Effector CD4-positive, alpha-beta T cell (primary cell): ENCODE measurements around the gene OPA1.

Experiments used
- DNase-seq: peaks from one replicate; pipeline ENCODE4 v3.0.0-alpha.2; 2020

The OPA1 gene

DNA sequence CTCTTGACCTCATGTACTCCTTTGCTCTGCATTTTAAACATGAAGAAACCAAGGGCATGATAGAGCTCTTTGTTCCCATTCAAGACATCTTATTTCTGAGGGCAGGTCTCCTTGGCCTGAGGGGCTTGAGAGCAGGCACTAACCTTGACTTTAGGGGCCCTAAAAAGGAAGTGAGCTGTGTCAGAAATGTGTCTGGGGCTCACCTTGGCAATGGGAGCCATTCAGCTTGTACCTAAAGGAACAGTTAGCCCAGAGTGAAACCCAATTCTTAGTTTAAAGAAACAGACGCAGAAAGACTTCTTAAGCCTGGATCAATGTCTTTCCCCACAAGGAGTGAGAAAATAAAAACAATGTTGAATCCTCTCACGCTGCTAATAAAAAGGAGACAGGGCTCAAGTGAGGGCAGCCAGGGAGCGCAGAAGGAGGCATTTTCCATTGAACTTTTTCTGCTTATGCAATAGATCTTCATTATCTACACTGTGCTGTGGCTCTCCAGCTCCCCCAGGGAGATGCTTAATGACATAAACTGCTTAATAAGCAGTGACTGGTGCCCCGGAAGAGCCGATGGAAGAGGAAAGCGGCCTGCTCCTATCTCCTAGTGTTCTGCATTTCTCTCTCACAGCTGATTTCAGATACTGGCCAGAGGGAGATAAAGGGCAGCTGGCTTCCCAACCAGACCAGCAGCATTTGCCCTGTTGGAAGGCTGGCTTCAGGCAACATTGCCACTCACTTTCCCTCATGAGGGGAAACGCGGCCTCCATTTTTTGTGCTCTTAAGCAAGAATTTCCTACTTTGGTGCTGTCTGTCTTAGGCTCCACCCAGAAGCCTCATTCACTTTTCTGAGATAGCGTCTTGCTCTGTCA, 152.0 kb downstream of the OPA1 start:
- no peak for DNase-seq

- DNase-seq: no peak
Measured at GRCh38 chr3:193746832-193747231, 153.8 kb downstream of the OPA1 start.
